Uterus (tissue), 2 donors: Measurements from ENCODE around the gene RRAS2.

ENCODE experiments used
- POLR2A ChIP-seq, 2 donors: fragments of 450-650 bp; IDR thresholded peaks; one replicate each; pipeline ENCODE4 v1.6.1; 2016; ENCODE audit warnings: antibody characterized with exemption in 2 of 2, mild to moderate bottlenecking in 1 of 2, moderate library complexity in 1 of 2
- TF ChIP-seq, protein P1 (sequence below), 4 experiments: fragments of 200-600 bp in 2 of 4; fragments of 450-650 bp in 2 of 4; sonication (generic) in 2 of 4; IDR thresholded peaks; one replicate each; pipeline ENCODE4 v1.5.1; 2016 to 2019; ENCODE audit warnings: antibody characterized with exemption in 4 of 4, mild to moderate bottlenecking in 2 of 4, moderate library complexity in 1 of 4

DNA sequence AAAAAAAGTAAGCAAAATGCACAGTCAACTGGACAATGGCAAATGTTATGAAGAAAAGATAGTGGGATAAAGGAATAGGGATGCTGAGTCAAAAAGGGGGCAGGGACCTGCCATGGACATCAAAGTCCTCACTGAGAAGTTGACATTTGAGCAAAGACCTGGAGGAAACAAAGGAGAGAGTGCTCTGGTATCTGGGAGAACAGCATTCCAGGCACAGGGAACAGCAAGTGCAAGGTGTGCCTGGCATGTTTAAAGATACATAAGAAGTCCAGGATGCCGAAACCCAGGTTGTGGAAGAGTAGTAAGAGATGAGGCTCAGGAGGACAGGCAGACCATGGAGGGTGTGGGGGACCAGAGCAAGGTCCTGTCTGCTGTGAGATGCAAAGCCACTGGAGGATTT is 123.3 kb downstream of the RRAS2 start:
- TF ChIP-seq, protein P1, sequence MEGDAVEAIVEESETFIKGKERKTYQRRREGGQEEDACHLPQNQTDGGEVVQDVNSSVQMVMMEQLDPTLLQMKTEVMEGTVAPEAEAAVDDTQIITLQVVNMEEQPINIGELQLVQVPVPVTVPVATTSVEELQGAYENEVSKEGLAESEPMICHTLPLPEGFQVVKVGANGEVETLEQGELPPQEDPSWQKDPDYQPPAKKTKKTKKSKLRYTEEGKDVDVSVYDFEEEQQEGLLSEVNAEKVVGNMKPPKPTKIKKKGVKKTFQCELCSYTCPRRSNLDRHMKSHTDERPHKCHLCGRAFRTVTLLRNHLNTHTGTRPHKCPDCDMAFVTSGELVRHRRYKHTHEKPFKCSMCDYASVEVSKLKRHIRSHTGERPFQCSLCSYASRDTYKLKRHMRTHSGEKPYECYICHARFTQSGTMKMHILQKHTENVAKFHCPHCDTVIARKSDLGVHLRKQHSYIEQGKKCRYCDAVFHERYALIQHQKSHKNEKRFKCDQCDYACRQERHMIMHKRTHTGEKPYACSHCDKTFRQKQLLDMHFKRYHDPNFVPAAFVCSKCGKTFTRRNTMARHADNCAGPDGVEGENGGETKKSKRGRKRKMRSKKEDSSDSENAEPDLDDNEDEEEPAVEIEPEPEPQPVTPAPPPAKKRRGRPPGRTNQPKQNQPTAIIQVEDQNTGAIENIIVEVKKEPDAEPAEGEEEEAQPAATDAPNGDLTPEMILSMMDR (IDR thresholded peaks at IDR 0.05), result no peak
- no peak for TF ChIP-seq POLR2A (IDR thresholded peaks at IDR 0.05)
